ENCODE measurements around the gene COL5A3.

Gene COL5A3

DNA sequence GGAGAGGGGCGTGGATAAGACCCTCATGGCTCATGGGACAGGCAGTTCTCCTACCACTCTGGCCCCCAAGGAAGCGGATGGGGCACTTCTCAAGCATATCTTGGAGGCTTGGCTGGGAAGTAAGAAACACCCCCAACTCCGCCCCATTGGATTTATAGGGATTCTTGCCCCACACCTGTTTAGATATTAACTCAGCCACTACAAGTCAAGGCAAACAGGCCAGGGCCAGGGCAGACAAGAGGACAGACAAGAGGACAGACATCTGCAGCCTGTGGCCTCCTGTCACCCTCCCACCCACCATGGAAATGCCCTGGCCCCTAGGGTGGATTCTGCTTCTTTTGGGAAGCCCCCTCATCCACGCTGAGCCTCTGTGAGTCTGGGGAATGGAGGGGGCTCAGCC is 27.1 kb upstream of the COL5A3 start:
- TF ChIP-seq ZFP30 (CRISPR knock-in tag; IDR thresholded peaks at IDR 0.05): no peak
- no peak for TF ChIP-seq ZNF565 (CRISPR knock-in tag; conservative IDR thresholded peaks at IDR 0.05; ENCODE audit: low read depth)
- TF ChIP-seq TOX (CRISPR knock-in tag; IDR thresholded peaks at IDR 0.05; ENCODE audit: borderline replicate concordance): no peak
- TF ChIP-seq ZNF8 (CRISPR knock-in tag; IDR thresholded peaks at IDR 0.05): no peak
- TF ChIP-seq, protein P1, sequence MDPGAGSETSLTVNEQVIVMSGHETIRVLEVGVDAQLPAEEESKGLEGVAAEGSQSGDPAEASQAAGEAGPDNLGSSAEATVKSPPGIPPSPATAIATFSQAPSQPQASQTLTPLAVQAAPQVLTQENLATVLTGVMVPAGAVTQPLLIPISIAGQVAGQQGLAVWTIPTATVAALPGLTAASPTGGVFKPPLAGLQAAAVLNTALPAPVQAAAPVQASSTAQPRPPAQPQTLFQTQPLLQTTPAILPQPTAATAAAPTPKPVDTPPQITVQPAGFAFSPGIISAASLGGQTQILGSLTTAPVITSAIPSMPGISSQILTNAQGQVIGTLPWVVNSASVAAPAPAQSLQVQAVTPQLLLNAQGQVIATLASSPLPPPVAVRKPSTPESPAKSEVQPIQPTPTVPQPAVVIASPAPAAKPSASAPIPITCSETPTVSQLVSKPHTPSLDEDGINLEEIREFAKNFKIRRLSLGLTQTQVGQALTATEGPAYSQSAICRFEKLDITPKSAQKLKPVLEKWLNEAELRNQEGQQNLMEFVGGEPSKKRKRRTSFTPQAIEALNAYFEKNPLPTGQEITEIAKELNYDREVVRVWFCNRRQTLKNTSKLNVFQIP (CRISPR knock-in tag; IDR thresholded peaks at IDR 0.05; ENCODE audit: borderline replicate concordance, low read depth): no peak
- TF ChIP-seq ESRRG (CRISPR knock-in tag; IDR thresholded peaks at IDR 0.05): no peak
- no peak for TF ChIP-seq RARB (CRISPR knock-in tag; IDR thresholded peaks at IDR 0.05)
- no peak for TF ChIP-seq PPARA (CRISPR knock-in tag; IDR thresholded peaks at IDR 0.05; ENCODE audit: borderline replicate concordance)
- no peak for TF ChIP-seq GLIS3 (CRISPR knock-in tag; IDR thresholded peaks at IDR 0.05)
- no peak for TF ChIP-seq PATZ1 (CRISPR knock-in tag; IDR thresholded peaks at IDR 0.05; ENCODE audit: borderline replicate concordance)
- TF ChIP-seq TCF4 (CRISPR knock-in tag; IDR thresholded peaks at IDR 0.05; ENCODE audit: borderline replicate concordance): no peak
- no peak for TF ChIP-seq SNAI2 (CRISPR knock-in tag; IDR thresholded peaks at IDR 0.05)
- TF ChIP-seq ISL1 (CRISPR knock-in tag; IDR thresholded peaks at IDR 0.05): no peak
- TF ChIP-seq, protein P2, sequence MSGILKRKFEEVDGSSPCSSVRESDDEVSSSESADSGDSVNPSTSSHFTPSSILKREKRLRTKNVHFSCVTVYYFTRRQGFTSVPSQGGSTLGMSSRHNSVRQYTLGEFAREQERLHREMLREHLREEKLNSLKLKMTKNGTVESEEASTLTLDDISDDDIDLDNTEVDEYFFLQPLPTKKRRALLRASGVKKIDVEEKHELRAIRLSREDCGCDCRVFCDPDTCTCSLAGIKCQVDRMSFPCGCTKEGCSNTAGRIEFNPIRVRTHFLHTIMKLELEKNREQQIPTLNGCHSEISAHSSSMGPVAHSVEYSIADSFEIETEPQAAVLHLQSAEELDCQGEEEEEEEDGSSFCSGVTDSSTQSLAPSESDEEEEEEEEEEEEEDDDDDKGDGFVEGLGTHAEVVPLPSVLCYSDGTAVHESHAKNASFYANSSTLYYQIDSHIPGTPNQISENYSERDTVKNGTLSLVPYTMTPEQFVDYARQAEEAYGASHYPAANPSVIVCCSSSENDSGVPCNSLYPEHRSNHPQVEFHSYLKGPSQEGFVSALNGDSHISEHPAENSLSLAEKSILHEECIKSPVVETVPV (CRISPR knock-in tag; IDR thresholded peaks at IDR 0.05): no peak
- no peak for ATAC-seq

GRCh38 chr19:10036601-10037071 is 26.3 kb upstream of the COL5A3 start:
- TF ChIP-seq ARNTL (CRISPR knock-in tag; IDR thresholded peaks at IDR 0.05; ENCODE audit: borderline replicate concordance, low read depth) (no peak), RARB (CRISPR knock-in tag; IDR thresholded peaks at IDR 0.05) (no peak), ZNF565 (CRISPR knock-in tag; conservative IDR thresholded peaks at IDR 0.05; ENCODE audit: low read depth) (no peak), SNAI2 (CRISPR knock-in tag; IDR thresholded peaks at IDR 0.05) (no peak), PATZ1 (CRISPR knock-in tag; IDR thresholded peaks at IDR 0.05; ENCODE audit: borderline replicate concordance) (no peak), ESRRG (CRISPR knock-in tag; IDR thresholded peaks at IDR 0.05) (no peak), CSDC2 (CRISPR knock-in tag; IDR thresholded peaks at IDR 0.05) (no peak), ZFP3 (CRISPR knock-in tag; IDR thresholded peaks at IDR 0.05) (no peak), BACH2 (CRISPR knock-in tag; IDR thresholded peaks at IDR 0.05; ENCODE audit: borderline replicate concordance) (no peak), ISL1 (CRISPR knock-in tag; IDR thresholded peaks at IDR 0.05) (no peak), TCF4 (CRISPR knock-in tag; IDR thresholded peaks at IDR 0.05; ENCODE audit: borderline replicate concordance) (no peak), ZNF70 (CRISPR knock-in tag; IDR thresholded peaks at IDR 0.05) (no peak), TOX (CRISPR knock-in tag; IDR thresholded peaks at IDR 0.05; ENCODE audit: borderline replicate concordance) (no peak), ZC3H10 (CRISPR knock-in tag; IDR thresholded peaks at IDR 0.05) (no peak), ZFP30 (CRISPR knock-in tag; IDR thresholded peaks at IDR 0.05) (no peak)
- TF ChIP-seq, protein P2 (CRISPR knock-in tag; IDR thresholded peaks at IDR 0.05): no peak
- TF ChIP-seq, protein P3, sequence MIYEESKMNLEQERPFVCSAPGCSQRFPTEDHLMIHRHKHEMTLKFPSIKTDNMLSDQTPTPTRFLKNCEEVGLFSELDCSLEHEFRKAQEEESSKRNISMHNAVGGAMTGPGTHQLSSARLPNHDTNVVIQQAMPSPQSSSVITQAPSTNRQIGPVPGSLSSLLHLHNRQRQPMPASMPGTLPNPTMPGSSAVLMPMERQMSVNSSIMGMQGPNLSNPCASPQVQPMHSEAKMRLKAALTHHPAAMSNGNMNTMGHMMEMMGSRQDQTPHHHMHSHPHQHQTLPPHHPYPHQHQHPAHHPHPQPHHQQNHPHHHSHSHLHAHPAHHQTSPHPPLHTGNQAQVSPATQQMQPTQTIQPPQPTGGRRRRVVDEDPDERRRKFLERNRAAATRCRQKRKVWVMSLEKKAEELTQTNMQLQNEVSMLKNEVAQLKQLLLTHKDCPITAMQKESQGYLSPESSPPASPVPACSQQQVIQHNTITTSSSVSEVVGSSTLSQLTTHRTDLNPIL (CRISPR knock-in tag; IDR thresholded peaks at IDR 0.05; ENCODE audit: low read depth): no peak
- TF ChIP-seq, protein P1 (CRISPR knock-in tag; IDR thresholded peaks at IDR 0.05; ENCODE audit: borderline replicate concordance, low read depth): no peak

More at GRCh38 chr19:10036601-10037071, 26.3 kb upstream of the COL5A3 start:
- no peak for ATAC-seq

All from SK-N-SH treated with all-trans-retinoic acid at 6 μM for 48 hours (cell line).